B cell (primary cell): ENCODE data around the gene SEMA4C. TPM values are rescaled to one million over a fixed set of nuclear protein-coding genes. Genes with fewer than 3 reads are reported as not detected.
"Not testable (repeated sequence)": the region's sequence is repeated elsewhere in the genome, so short reads cannot be mapped to it uniquely, and the experiment has no call there.

Experiments
- ATAC-seq: fragments of 200-7000 bp; cut with Tn5 transposase; one replicate; pipeline ENCODE4 v1.10.0; 2021; ENCODE audit warnings: low read depth, mild to moderate bottlenecking, moderate number of reproducible peaks, moderate library complexity
- CTCF ChIA-PET: fragments of 350-600 bp; sonication (Branson Sonifier 250); formaldehyde crosslinking; loops from one replicate; lab custom pipeline; 2021; ENCODE audit warnings: antibody characterized with exemption, inconsistent platforms; lab: Charles Lee
- POLR2A ChIA-PET: fragments of 350-600 bp; sonication (Branson Sonifier 250); formaldehyde crosslinking; loops from one replicate; lab custom pipeline; 2021; ENCODE audit warnings: antibody characterized with exemption; lab: Charles Lee
- DNase-seq: peaks from one replicate; pipeline ENCODE4 v3.0.0; 2013
- H2AFZ ChIP-seq: 2 replicates; pipeline ENCODE4 v1.6.1; 2012; ENCODE audit warnings: mild to moderate bottlenecking, low read depth, low read length; ENCODE audit not compliant: insufficient read depth, poor library complexity, severe bottlenecking
- H3K27ac ChIP-seq, 2 donors: 1 replicate in 1 of 2; 2 replicates in 1 of 2; pipeline ENCODE4 v1.5.1; 2012 to 2013; ENCODE audit warnings: low read length in 2 of 2, mild to moderate bottlenecking in 2 of 2, moderate library complexity in 1 of 2
- H3K27me3 ChIP-seq, 4 experiments: fragments of 200-600 bp in 1 of 4; sonication (generic) in 1 of 4; replicated peaks in 1 of 4; 1 replicate in 2 of 4; 2 replicates in 2 of 4; pipeline versions ENCODE4 v1.6.1 to v1.7.0; 2013 to 2016; ENCODE audit warnings: low read length in 3 of 4, mild to moderate bottlenecking in 2 of 4, mixed read lengths in 1 of 4, moderate library complexity in 1 of 4; ENCODE audit not compliant: insufficient read depth in 4 of 4, control insufficient read depth in 3 of 4; ENCODE audit errors: control extremely low read depth in 1 of 4
- H3K36me3 ChIP-seq, 2 experiments: replicated peaks in 1 of 2; 1 replicate in 1 of 2; 2 replicates in 1 of 2; pipeline versions ENCODE4 v1.6.1 to v1.7.1; 2013; ENCODE audit warnings: low read length in 1 of 2; ENCODE audit not compliant: insufficient read depth in 2 of 2, control insufficient read depth in 1 of 2; ENCODE audit errors: control extremely low read depth in 1 of 2, extremely low read depth in 1 of 2
- H3K4me1 ChIP-seq, 2 donors: fragments of 200-600 bp in 1 of 2; sonication (generic) in 1 of 2; 1 replicate in 1 of 2; 2 replicates in 1 of 2; pipeline versions ENCODE4 v1.5.1 to v1.6.1; 2013 to 2017; ENCODE audit warnings: low read length in 2 of 2; ENCODE audit not compliant: control insufficient read depth in 2 of 2, insufficient read depth in 2 of 2
- H3K4me2 ChIP-seq: replicated peaks from 2 replicates; pipeline ENCODE3; 2012; ENCODE audit warnings: mild to moderate bottlenecking, low read depth, low read length; ENCODE audit not compliant: poor library complexity, severe bottlenecking
- H3K4me3 ChIP-seq, 5 experiments: fragments of 200-600 bp in 1 of 5; sonication (generic) in 1 of 5; 1 replicate in 3 of 5; 2 replicates in 2 of 5; pipeline versions ENCODE4 v1.5.1 to v1.7.0; 2011 to 2016; ENCODE audit warnings: low read length in 4 of 5, mild to moderate bottlenecking in 4 of 5, low read depth in 2 of 5, control low read depth in 1 of 5, moderate library complexity in 1 of 5; ENCODE audit not compliant: insufficient read depth in 1 of 5; ENCODE audit errors: control extremely low read depth in 1 of 5, extremely low read depth in 1 of 5
- H3K79me2 ChIP-seq: fragments of 200-600 bp; sonication (generic); one replicate; pipeline ENCODE4 v1.6.0; 2016; ENCODE audit warnings: low read length; ENCODE audit not compliant: control insufficient read depth, insufficient read depth
- H3K9ac ChIP-seq: fragments of 200-600 bp; sonication (generic); 2 replicates; pipeline ENCODE4 v1.6.1; 2017; ENCODE audit warnings: mild to moderate bottlenecking, low read length, moderate library complexity
- H3K9me3 ChIP-seq, 3 donors: one replicate each; pipeline versions ENCODE4 v1.6.1 to v1.7.1; 2013; ENCODE audit warnings: low read length in 2 of 3; ENCODE audit not compliant: control insufficient read depth in 2 of 3, insufficient read depth in 1 of 3; ENCODE audit errors: control extremely low read depth in 1 of 3
- H4K20me1 ChIP-seq: 2 replicates; pipeline ENCODE4 v1.6.0; 2012; ENCODE audit warnings: mild to moderate bottlenecking, low read length; ENCODE audit not compliant: insufficient read depth, control insufficient read depth, poor library complexity, severe bottlenecking
- H3K27ac Mint-ChIP-seq: one replicate; pipeline ENCODE4 v1.8.0; 2021; ENCODE audit warnings: mixed read lengths
- H3K27me3 Mint-ChIP-seq: one replicate; pipeline ENCODE4 v1.8.0; 2021; ENCODE audit warnings: mixed read lengths
- H3K4me1 Mint-ChIP-seq: one replicate; pipeline ENCODE4 v1.8.0; 2021; ENCODE audit warnings: mixed read lengths
- H3K4me3 Mint-ChIP-seq: one replicate; pipeline ENCODE4 v1.8.0; 2021; ENCODE audit warnings: mixed read lengths
- H3K9me3 Mint-ChIP-seq: one replicate; pipeline ENCODE4 v1.8.0; 2022; ENCODE audit warnings: mixed read lengths; ENCODE audit not compliant: insufficient read depth
- EZH2 ChIP-seq: IDR thresholded peaks from 2 replicates; pipeline ENCODE4 v1.6.1; 2012; ENCODE audit warnings: borderline replicate concordance, low read depth, mild to moderate bottlenecking, moderate library complexity, low read length; ENCODE audit not compliant: insufficient read depth, poor library complexity, severe bottlenecking
- WGBS: methylation state at CpG from one replicate; pipeline ENCODE4 v1.1.5; 2013; ENCODE audit warnings: missing lambda C conversion rate; ENCODE audit not compliant: insufficient coverage; 5-methylcytosine and 5-hydroxymethylcytosine counted together
- intact Hi-C: fragments of 100-400 bp; cut with micrococcal nuclease; formaldehyde crosslinking; loops from one replicate; pipeline ENCODE4 v1.10.0; 2022
- polyA plus RNA-seq: library from polyadenylated mRNA; depleted of rRNA; stranded (reverse); fragments of >200 nt; gene quantifications from 2 replicates; pipeline ENCODE4 v1.2.3, GENCODE V29; 2012
- total RNA-seq, 2 donors: library from RNA; stranded (reverse); fragments of 120-200 nt in 1 of 2; gene quantifications; 1 replicate in 1 of 2; 2 replicates in 1 of 2; pipeline versions ENCODE4 v1.2.3 to v1.2.4, GENCODE V29; 2013 to 2022
- TF ChIP-seq, protein P1 (sequence below): fragments of 200-600 bp; IDR thresholded peaks from one replicate; pipeline ENCODE4 v1.8.0; 2022; ENCODE audit warnings: antibody characterized with exemption, mild to moderate bottlenecking

SEMA4C gene
- total and polyA plus RNA-seq, 2 donors (not counting 1 experiment from before 2014, with no cell fraction given) = 0.28 to 0.94 TPM

DNA sequence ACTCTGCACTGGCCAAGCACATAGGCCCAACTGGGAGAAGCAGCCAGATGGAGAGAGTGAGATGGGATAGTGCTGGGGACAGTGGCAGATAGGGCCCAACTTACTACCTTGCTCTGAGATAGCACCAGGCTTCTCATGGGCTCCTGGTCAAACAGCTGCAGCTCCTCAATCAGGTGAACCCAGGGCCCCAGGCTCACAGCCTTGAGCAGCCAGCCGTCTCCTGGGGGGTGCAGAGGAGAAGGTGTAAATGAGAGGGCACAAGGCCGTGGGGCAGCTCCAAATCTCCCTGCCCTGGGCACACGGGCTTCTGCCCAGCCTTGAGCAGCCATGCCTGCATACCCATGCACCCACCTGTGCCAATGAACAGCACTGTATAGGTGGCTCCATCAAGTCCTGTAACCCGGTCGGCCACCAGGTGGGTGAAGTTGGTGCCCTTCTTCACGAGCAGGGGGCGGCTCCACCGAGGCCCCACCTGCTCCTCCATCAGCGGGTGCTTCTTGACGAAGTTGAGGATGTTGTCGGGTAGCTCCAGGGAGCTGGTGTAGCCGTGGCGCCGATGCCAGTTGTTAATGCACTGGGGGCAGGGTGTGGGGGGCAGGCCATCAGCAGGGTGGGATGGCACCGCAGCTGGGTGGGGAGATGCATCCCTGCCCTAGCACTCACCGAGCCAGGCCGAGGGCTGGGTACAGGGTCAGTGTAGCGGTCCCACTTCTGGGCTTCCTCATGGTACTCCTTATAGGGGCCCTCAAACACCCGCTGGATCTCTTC lies 6.1 kb downstream of the SEMA4C start:
- Histone ChIP-seq H3K27ac (no peak overlapping the region), H3K79me2 (no peaks in the 10 kb centered on the region), H3K4me1 (peaks cover 22 to 26% of the 10 kb centered on the region in 2 donors), H3K4me2 (no peak overlapping the region), H4K20me1 (no peaks in the 10 kb centered on the region), H3K4me3 (no peak overlapping the region), H3K27me3 (peaks cover 0 to 33% (median 9%) of the 10 kb centered on the region in 4 experiments), H3K9me3 (peaks cover 0 to 14% (median 0%) of the 10 kb centered on the region in 3 donors), H3K9ac (no peak overlapping the region), H3K36me3 (no peaks in the 10 kb centered on the region), H2AFZ (no peak overlapping the region)
- ChIA-PET CTCF (no interaction called here), POLR2A (interaction anchor here (0.7 kb wide), 1 partner anchor 115 kb away, joined by 3 read pairs; no protein-coding TSS in a partner anchor)
- WGBS = 94% methylated on average over 18 of the region's 19 CpGs
- H3K9me3 Mint-ChIP-seq = no peaks in the 10 kb centered on the region
- intact Hi-C loops = no loop called here
- no peak overlapping the region for H3K4me3 Mint-ChIP-seq
- H3K4me1 Mint-ChIP-seq = peaks cover 16% of the 10 kb centered on the region
- TF ChIP-seq, protein P1, sequence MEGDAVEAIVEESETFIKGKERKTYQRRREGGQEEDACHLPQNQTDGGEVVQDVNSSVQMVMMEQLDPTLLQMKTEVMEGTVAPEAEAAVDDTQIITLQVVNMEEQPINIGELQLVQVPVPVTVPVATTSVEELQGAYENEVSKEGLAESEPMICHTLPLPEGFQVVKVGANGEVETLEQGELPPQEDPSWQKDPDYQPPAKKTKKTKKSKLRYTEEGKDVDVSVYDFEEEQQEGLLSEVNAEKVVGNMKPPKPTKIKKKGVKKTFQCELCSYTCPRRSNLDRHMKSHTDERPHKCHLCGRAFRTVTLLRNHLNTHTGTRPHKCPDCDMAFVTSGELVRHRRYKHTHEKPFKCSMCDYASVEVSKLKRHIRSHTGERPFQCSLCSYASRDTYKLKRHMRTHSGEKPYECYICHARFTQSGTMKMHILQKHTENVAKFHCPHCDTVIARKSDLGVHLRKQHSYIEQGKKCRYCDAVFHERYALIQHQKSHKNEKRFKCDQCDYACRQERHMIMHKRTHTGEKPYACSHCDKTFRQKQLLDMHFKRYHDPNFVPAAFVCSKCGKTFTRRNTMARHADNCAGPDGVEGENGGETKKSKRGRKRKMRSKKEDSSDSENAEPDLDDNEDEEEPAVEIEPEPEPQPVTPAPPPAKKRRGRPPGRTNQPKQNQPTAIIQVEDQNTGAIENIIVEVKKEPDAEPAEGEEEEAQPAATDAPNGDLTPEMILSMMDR = no peak
- no peak for TF ChIP-seq EZH2
- no peak for DNase-seq
- H3K27me3 Mint-ChIP-seq = peaks cover 22% of the 10 kb centered on the region
- no peak for ATAC-seq
- H3K27ac Mint-ChIP-seq = no peak overlapping the region

DNA sequence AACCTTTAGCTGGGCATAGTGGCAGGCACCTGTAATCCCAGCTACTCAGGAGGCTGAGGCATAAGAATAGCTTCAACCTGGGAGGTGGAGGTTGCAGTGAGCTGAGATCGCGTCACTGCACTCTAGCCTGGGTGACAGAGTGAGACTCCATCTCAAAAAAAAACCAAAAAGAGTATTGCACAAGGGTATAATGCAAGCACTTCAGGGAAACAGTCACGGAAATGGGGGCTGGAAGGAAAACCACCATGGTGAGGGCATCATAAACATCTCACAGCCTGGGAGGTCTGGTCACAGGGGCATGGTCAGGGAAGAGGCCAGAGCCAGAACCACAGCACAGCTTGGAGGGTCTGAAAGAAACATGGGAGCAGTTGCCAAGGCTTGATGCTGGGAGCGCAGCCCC lies 6.8 kb downstream of the SEMA4C start:
- not testable (repeated sequence) for H3K9ac ChIP-seq, H3K4me3 Mint-ChIP-seq
- WGBS = 96% methylated on average over 2 of the region's 4 CpGs

More for the DNA sequence above, 6.8 kb downstream of the SEMA4C start:
- CTCF ChIA-PET, H3K9me3 ChIP-seq, H3K4me3 ChIP-seq, H3K27ac Mint-ChIP-seq, intact Hi-C loops, H3K36me3 ChIP-seq, ATAC-seq, H3K9me3 Mint-ChIP-seq, H3K4me2 ChIP-seq, H3K27ac ChIP-seq, H2AFZ ChIP-seq, DNase-seq, H3K79me2 ChIP-seq, H4K20me1 ChIP-seq: not testable (repeated sequence)
- peaks cover 20% of the 10 kb centered on the region for H3K27me3 Mint-ChIP-seq
- Histone ChIP-seq H3K27me3 (peaks cover 0 to 28% (median 7%) of the 10 kb centered on the region in 4 experiments), H3K4me1 (peaks cover 20 to 25% of the 10 kb centered on the region in 2 donors)
- peaks cover 13% of the 10 kb centered on the region for H3K4me1 Mint-ChIP-seq
- POLR2A ChIA-PET = interaction anchor here (0.7 kb wide), 1 partner anchor 114 kb away, joined by 3 read pairs; no protein-coding TSS in a partner anchor
